Activated CD8-positive, alpha-beta memory T cell treated with anti-CD3 and anti-CD28 coated beads, Interleukin-2, amount 50 U/mL, for 1 hour (primary cell): ENCODE measurements around the gene DDX19B.
"Not testable (repeated sequence)": the region's sequence is repeated elsewhere in the genome, so short reads cannot be mapped to it uniquely, and the experiment has no call there.

Experiments
- DNase-seq: peaks from one replicate; pipeline ENCODE4 v3.0.0-alpha.2; 2020; ENCODE audit errors: extremely low read depth

Gene DDX19B

GRCh38 chr16:70287304-70287971 lies 11.5 kb upstream of the DDX19B start:
- not testable (repeated sequence) for DNase-seq

- DNase-seq, result peak; percentile 91
Measured at GRCh38 chr16:70289229-70290094, 9.5 kb upstream of the DDX19B start, which contains the start of gene AARS1. TSS of gene AARS1 (minus strand) at chr16:70289506. CDS start at chr16:70282763, 6,743 bp downstream.

GRCh38 chr16:70290949-70291519 lies 8.0 kb upstream of the DDX19B start:
- DNase-seq, result no peak

GRCh38 chr16:70292148-70292547 lies 6.8 kb upstream of the DDX19B start:
- DNase-seq, result not testable (repeated sequence)

GRCh38 chr16:70294385-70295025 lies 4.5 kb upstream of the DDX19B start:
- DNase-seq, result no peak

- no peak for DNase-seq
Measured at GRCh38 chr16:70295634-70296033, 3.4 kb upstream of the DDX19B start.

GRCh38 chr16:70301121-70301520 lies 2.1 kb downstream of the DDX19B start:
- DNase-seq, result no peak

GRCh38 chr16:70302745-70303144 lies 3.8 kb downstream of the DDX19B start:
- no peak for DNase-seq

- DNase-seq, result no peak
Measured at GRCh38 chr16:70304892-70305448, 6.0 kb downstream of the DDX19B start.

GRCh38 chr16:70306880-70307279 lies 7.9 kb downstream of the DDX19B start:
- no peak for DNase-seq

- not testable (repeated sequence) for DNase-seq
Measured at GRCh38 chr16:70307726-70308125, 8.7 kb downstream of the DDX19B start.

GRCh38 chr16:70320121-70320520 lies 21.1 kb downstream of the DDX19B start:
- no peak for DNase-seq

- DNase-seq, result no peak
Measured at GRCh38 chr16:70324998-70325747, 26.2 kb downstream of the DDX19B start.

GRCh38 chr16:70331091-70331490 lies 32.1 kb downstream of the DDX19B start:
- no peak for DNase-seq

GRCh38 chr16:70331588-70332358 lies 32.8 kb downstream of the DDX19B start:
- DNase-seq, result no peak

GRCh38 chr16:70332728-70333127 lies 33.7 kb downstream of the DDX19B start:
- DNase-seq, result not testable (repeated sequence)

GRCh38 chr16:70337814-70338213 lies 38.8 kb downstream of the DDX19B start:
- no peak for DNase-seq

- no peak for DNase-seq
Measured at GRCh38 chr16:70341600-70341999, 42.6 kb downstream of the DDX19B start.

- no peak for DNase-seq
Measured at GRCh38 chr16:70342016-70342415, 43.0 kb downstream of the DDX19B start.

- DNase-seq, result no peak
Measured at GRCh38 chr16:70345840-70346239, 46.9 kb downstream of the DDX19B start.
